ENCODE results near the gene AKR1C3. TPM values are rescaled to one million over a fixed set of nuclear protein-coding genes. Genes with fewer than 3 reads are reported as not detected.
"Not testable (repeated sequence)": the region's sequence is repeated elsewhere in the genome, so short reads cannot be mapped to it uniquely, and the experiment has no call there.

AKR1C3 gene
- total and polyA plus RNA-seq, 7 experiments from 2014 or later, result 2.9 to 22.8 (median 6.1) TPM

DNA sequence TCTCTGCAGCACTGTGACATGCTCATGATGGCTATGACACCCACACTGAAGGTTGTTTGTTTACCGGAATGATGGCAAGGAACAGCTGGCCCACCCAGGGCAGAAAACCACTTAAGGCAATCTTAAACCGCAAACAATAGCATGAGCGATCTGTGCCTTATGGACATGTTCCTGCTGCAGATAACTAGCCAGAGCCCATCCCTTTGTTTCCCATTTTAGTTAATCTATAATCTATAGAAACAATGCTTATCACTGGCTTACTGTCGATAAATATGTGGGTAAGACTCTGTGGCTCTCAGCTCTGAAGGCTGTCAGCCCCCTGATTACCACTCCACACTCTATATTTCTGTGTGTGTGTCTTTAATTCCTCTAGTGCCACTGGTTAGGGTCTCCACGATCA lies 25.8 kb downstream of the AKR1C3 start:
- peaks cover 0 to 10% (median 4%) of the 10 kb centered on the region in 11 donors for H3K9me3 Mint-ChIP-seq
- H3K27ac ChIP-seq (ENCODE audit: low read depth, low read length); CTCF ChIA-PET; H3K4me1 Mint-ChIP-seq; DNase-seq; H3K36me3 ChIP-seq (ENCODE audit: control insufficient read depth in 2 of 3, insufficient read depth in 3 of 3, low read length in 3 of 3); H3K4me1 ChIP-seq (ENCODE audit: control insufficient read depth in 2 of 2, insufficient read depth in 2 of 2, low read length in 2 of 2); H3K27ac Mint-ChIP-seq; H3K36me3 Mint-ChIP-seq; H3K4me3 ChIP-seq (ENCODE audit: low read length); H3K4me3 Mint-ChIP-seq; ATAC-seq; H3K9me3 ChIP-seq (ENCODE audit: control insufficient read depth in 2 of 3, low read length in 3 of 3); H3K27me3 ChIP-seq (ENCODE audit: control insufficient read depth in 2 of 2, insufficient read depth in 2 of 2, low read length in 2 of 2); POLR2A ChIA-PET; intact Hi-C loops (cut with micrococcal nuclease): not testable (repeated sequence)
- H3K27me3 Mint-ChIP-seq, result peaks cover 0 to 21% (median 5%) of the 10 kb centered on the region in 5 donors

DNA sequence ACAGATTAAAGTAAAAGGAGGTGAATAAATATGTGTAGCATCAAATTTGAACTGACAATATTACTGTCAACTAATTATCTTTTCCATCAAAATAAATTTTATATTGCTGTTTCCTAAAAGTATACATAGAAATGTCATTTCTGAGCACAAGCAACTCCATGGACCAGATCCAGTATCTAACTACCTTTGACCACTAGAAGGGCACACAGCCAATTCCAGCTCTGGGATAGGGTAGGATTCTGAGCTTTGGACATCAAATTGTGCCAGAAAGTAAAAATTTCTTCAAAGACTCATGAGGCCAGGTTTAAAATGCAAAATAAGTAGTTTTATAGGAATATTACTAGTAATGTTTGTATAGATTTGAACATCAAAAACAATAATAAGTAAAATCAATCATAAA lies 29.7 kb downstream of the AKR1C3 start:
- no peaks in the 10 kb centered on the region for H3K27me3 ChIP-seq (ENCODE audit: control insufficient read depth in 2 of 2, insufficient read depth in 2 of 2, low read length in 2 of 2)
- H3K36me3 Mint-ChIP-seq, result peaks cover 0 to 7% (median 0%) of the 10 kb centered on the region in 5 donors
- no peak overlapping the region for H3K4me3 Mint-ChIP-seq
- no peaks in the 10 kb centered on the region for H3K9me3 ChIP-seq (ENCODE audit: control insufficient read depth in 2 of 3, low read length in 3 of 3)
- H3K27me3 Mint-ChIP-seq, result peaks cover 0 to 24% (median 9%) of the 10 kb centered on the region in 5 donors
- H3K4me1 ChIP-seq (ENCODE audit: control insufficient read depth in 2 of 2, insufficient read depth in 2 of 2, low read length in 2 of 2), result no peaks in the 10 kb centered on the region
- ChIA-PET POLR2A (no interaction called here), CTCF (no interaction called here)
- intact Hi-C loops (cut with micrococcal nuclease), result no loop called here
- H3K4me1 Mint-ChIP-seq, result no peaks in the 10 kb centered on the region
- DNase-seq, result no peak
- no peak for ATAC-seq
- peaks cover 2 to 27% (median 8%) of the 10 kb centered on the region in 11 donors for H3K9me3 Mint-ChIP-seq
- H3K27ac Mint-ChIP-seq, result no peak overlapping the region
- no peaks in the 10 kb centered on the region for H3K36me3 ChIP-seq (ENCODE audit: control insufficient read depth in 2 of 3, insufficient read depth in 3 of 3, low read length in 3 of 3)
- no peak overlapping the region for H3K27ac ChIP-seq (ENCODE audit: low read depth, low read length)
- no peak overlapping the region for H3K4me3 ChIP-seq (ENCODE audit: low read length)

DNA sequence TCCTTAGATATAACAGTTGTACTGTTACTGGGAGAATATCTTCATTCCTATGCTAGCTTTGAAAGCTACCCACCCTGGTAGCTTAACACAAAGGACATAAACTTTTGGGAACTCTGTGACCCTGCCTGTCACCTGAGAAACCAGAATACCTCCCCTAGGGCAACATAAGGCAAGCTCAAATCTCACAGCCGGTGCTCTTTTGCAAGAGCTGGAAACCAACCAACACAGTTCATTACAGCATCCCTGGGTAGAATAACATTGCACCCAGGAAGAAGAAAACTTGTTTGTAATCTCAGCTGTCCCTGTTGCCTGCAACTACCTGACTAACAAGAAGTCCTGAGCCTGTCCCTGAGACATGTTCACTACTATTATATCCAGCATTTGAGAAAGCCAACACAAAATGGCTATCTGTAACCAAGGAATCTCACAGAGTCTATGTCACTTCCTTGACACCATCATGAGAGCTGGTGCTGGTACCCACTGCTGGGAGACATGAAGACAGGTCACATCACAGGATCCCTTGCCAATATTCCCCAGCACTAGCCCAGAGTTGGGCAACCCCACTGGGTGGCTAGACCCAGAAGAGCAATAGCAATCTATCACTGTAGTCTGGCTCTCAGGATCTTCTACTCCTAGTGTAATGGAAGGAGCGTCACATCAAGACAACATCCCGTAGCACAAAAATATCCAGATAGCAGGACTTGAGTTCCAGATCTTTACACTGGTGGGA lies 31.3 kb downstream of the AKR1C3 start:
- H3K27ac Mint-ChIP-seq, result no peak overlapping the region
- CTCF ChIA-PET, result no interaction called here

DNA sequence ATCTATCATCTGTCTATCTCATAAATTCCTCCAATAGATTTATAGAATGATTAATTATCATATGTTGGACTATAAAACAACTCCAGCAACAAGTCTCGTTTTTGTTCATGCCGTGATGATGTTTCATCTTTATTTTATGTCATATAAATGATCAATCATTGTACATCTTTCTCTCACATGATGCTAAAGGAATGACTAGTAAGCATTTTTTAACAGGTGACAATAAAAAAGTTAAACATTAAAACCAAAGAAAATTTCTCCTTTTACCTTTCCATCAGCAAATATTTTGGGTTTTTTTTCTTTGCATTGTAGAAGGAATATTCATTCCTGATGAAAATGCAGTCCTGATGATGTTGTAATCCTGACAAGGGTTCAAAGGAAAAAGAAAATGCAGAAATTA lies 41.4 kb downstream of the AKR1C3 start:
- no peak for ATAC-seq
- H3K36me3 Mint-ChIP-seq, result peaks cover 0 to 10% (median 9%) of the 10 kb centered on the region in 5 donors
- POLR2A ChIA-PET, result no interaction called here
- H3K27ac ChIP-seq (ENCODE audit: low read depth, low read length), result no peak overlapping the region
- CTCF ChIA-PET, result no interaction called here
- no peaks in the 10 kb centered on the region for H3K4me1 Mint-ChIP-seq
- intact Hi-C loops (cut with micrococcal nuclease), result no loop called here
- H3K4me1 ChIP-seq (ENCODE audit: control insufficient read depth in 2 of 2, insufficient read depth in 2 of 2, low read length in 2 of 2), result no peaks in the 10 kb centered on the region
- H3K27me3 Mint-ChIP-seq, result peaks cover 0 to 10% (median 0%) of the 10 kb centered on the region in 5 donors
- no peaks in the 10 kb centered on the region for H3K36me3 ChIP-seq (ENCODE audit: control insufficient read depth in 2 of 3, insufficient read depth in 3 of 3, low read length in 3 of 3)
- peaks cover 3 to 6% (median 4%) of the 10 kb centered on the region in 3 experiments for H3K9me3 ChIP-seq (ENCODE audit: control insufficient read depth in 2 of 3, low read length in 3 of 3)
- H3K27ac Mint-ChIP-seq, result no peak overlapping the region
- no peak overlapping the region for H3K4me3 ChIP-seq (ENCODE audit: low read length)
- H3K9me3 Mint-ChIP-seq, result peaks cover 7 to 52% (median 25%) of the 10 kb centered on the region in 11 donors
- no peak for DNase-seq
- no peaks in the 10 kb centered on the region for H3K27me3 ChIP-seq (ENCODE audit: control insufficient read depth in 2 of 2, insufficient read depth in 2 of 2, low read length in 2 of 2)
- no peak overlapping the region for H3K4me3 Mint-ChIP-seq

More for the DNA sequence above, 31.3 kb downstream of the AKR1C3 start:
- Histone ChIP-seq H3K27ac (ENCODE audit: low read depth, low read length) (no peak overlapping the region), H3K36me3 (ENCODE audit: control insufficient read depth in 2 of 3, insufficient read depth in 3 of 3, low read length in 3 of 3) (no peaks in the 10 kb centered on the region), H3K4me1 (ENCODE audit: control insufficient read depth in 2 of 2, insufficient read depth in 2 of 2, low read length in 2 of 2) (no peaks in the 10 kb centered on the region), H3K4me3 (ENCODE audit: low read length) (no peak overlapping the region), H3K9me3 (ENCODE audit: control insufficient read depth in 2 of 3, low read length in 3 of 3) (no peaks in the 10 kb centered on the region), H3K27me3 (ENCODE audit: control insufficient read depth in 2 of 2, insufficient read depth in 2 of 2, low read length in 2 of 2) (no peaks in the 10 kb centered on the region)
- Mint-ChIP-seq H3K27me3 (peaks cover 4 to 24% (median 9%) of the 10 kb centered on the region in 5 donors), H3K36me3 (peaks cover 0 to 7% (median 0%) of the 10 kb centered on the region in 5 donors), H3K9me3 (peaks cover 0 to 26% (median 7%) of the 10 kb centered on the region in 11 donors), H3K4me1 (no peaks in the 10 kb centered on the region), H3K4me3 (no peak overlapping the region)
- DNase-seq, result no peak
- intact Hi-C loops (cut with micrococcal nuclease), result no loop called here
- ATAC-seq, result no peak
- POLR2A ChIA-PET, result no interaction called here

DNA sequence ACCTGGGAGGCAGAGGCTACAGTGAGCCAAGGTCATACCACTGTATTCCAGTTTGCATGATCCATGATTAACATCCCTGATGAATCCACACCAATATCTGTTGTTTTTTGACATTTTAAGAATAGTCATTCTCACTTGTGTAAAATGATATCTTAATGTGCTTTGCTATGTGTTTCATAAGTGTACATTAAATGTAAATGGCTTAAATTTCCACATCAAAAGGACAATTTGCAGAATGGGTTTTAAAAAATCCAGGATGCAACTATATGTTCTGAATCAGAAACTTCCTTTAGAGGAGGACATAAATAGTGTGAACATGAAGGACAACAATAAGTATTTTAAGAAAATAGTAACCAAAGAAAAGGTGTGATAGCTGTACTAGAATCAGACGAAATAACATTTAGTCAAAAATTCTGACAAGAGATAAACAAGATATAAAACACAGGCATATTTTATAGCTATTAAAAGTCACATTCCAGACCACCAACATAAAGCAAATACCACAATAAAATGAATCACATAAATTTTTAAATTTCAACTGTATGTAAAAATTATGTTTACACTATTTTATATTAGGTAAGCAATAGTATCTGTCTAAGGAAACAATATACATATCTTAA lies 42.4 kb downstream of the AKR1C3 start:
- intact Hi-C loops (cut with micrococcal nuclease), result no loop called here

DNA sequence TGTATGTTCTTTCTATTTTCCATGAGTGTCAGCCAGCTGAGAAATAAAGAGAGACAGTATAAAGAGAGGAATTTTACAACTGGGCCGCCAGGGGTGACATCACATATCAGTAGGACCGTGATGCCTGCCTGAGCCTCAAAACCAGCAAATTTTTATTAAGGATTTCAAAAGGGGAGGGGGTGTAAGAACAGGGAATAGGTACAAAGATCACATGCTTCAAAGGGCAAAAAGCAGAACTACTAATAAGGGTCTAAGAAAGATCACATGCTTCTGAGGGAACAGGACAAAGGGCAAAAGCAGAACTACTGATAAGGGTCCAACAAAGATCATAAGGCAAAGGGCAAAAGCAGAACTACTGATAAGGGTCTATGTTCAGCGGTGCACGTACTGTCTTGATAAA lies 43.5 kb downstream of the AKR1C3 start:
- ATAC-seq; H3K9me3 ChIP-seq (ENCODE audit: control insufficient read depth in 2 of 3, low read length in 3 of 3); H3K4me3 Mint-ChIP-seq; H3K4me1 ChIP-seq (ENCODE audit: control insufficient read depth in 2 of 2, insufficient read depth in 2 of 2, low read length in 2 of 2); intact Hi-C loops (cut with micrococcal nuclease); CTCF ChIA-PET; H3K27ac ChIP-seq (ENCODE audit: low read depth, low read length); H3K36me3 Mint-ChIP-seq; POLR2A ChIA-PET; H3K4me3 ChIP-seq (ENCODE audit: low read length); H3K4me1 Mint-ChIP-seq; H3K27me3 ChIP-seq (ENCODE audit: control insufficient read depth in 2 of 2, insufficient read depth in 2 of 2, low read length in 2 of 2); DNase-seq; H3K27ac Mint-ChIP-seq; H3K27me3 Mint-ChIP-seq; H3K36me3 ChIP-seq (ENCODE audit: control insufficient read depth in 2 of 3, insufficient read depth in 3 of 3, low read length in 3 of 3): not testable (repeated sequence)
- peaks cover 7 to 52% (median 25%) of the 10 kb centered on the region in 11 donors for H3K9me3 Mint-ChIP-seq

More for the DNA sequence above, 42.4 kb downstream of the AKR1C3 start:
- H3K27ac Mint-ChIP-seq, result no peak overlapping the region
- peaks cover 0 to 10% (median 0%) of the 10 kb centered on the region in 5 donors for H3K27me3 Mint-ChIP-seq
- no peak overlapping the region for H3K4me3 ChIP-seq (ENCODE audit: low read length)
- H3K4me3 Mint-ChIP-seq, result no peak overlapping the region
- CTCF ChIA-PET, result no interaction called here
- H3K9me3 Mint-ChIP-seq, result peaks cover 7 to 52% (median 25%) of the 10 kb centered on the region in 11 donors
- H3K27me3 ChIP-seq (ENCODE audit: control insufficient read depth in 2 of 2, insufficient read depth in 2 of 2, low read length in 2 of 2), result no peaks in the 10 kb centered on the region
- POLR2A ChIA-PET, result no interaction called here
- no peaks in the 10 kb centered on the region for H3K4me1 ChIP-seq (ENCODE audit: control insufficient read depth in 2 of 2, insufficient read depth in 2 of 2, low read length in 2 of 2)
- no peak overlapping the region for H3K27ac ChIP-seq (ENCODE audit: low read depth, low read length)
- H3K9me3 ChIP-seq (ENCODE audit: control insufficient read depth in 2 of 3, low read length in 3 of 3), result peaks cover 3 to 6% (median 4%) of the 10 kb centered on the region in 3 experiments
- peaks cover 0 to 10% (median 9%) of the 10 kb centered on the region in 5 donors for H3K36me3 Mint-ChIP-seq
- H3K36me3 ChIP-seq (ENCODE audit: control insufficient read depth in 2 of 3, insufficient read depth in 3 of 3, low read length in 3 of 3), result no peaks in the 10 kb centered on the region
- no peak for ATAC-seq
- DNase-seq, result no peak
- no peaks in the 10 kb centered on the region for H3K4me1 Mint-ChIP-seq

DNA sequence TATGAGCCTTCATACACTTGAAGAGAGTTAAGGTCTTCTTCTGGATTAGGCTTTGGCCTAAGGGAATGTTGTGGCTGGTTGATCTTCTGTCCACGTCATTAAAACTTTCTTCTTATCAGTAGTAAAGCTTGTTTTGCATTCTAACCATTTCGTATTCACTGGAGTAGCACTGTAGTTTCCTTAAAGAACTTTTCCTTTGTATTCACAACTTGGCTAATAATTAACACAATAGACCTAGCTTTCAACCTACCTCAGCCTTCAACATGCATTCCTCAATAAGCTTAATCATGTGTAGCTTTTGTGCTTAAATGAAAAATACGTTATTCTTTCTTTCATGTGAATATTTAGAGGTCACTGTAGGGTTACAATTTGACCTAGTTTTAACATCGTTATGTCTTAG lies 48.0 kb downstream of the AKR1C3 start:
- Histone ChIP-seq H3K9me3 (ENCODE audit: control insufficient read depth in 2 of 3, low read length in 3 of 3) (no peaks in the 10 kb centered on the region), H3K27ac (ENCODE audit: low read depth, low read length) (no peak overlapping the region), H3K4me3 (ENCODE audit: low read length) (no peak overlapping the region), H3K27me3 (ENCODE audit: control insufficient read depth in 2 of 2, insufficient read depth in 2 of 2, low read length in 2 of 2) (no peaks in the 10 kb centered on the region), H3K36me3 (ENCODE audit: control insufficient read depth in 2 of 3, insufficient read depth in 3 of 3, low read length in 3 of 3) (no peaks in the 10 kb centered on the region), H3K4me1 (ENCODE audit: control insufficient read depth in 2 of 2, insufficient read depth in 2 of 2, low read length in 2 of 2) (no peaks in the 10 kb centered on the region)
- Mint-ChIP-seq H3K36me3 (peaks cover 0 to 7% (median 6%) of the 10 kb centered on the region in 5 donors), H3K4me1 (no peaks in the 10 kb centered on the region), H3K27me3 (peaks cover 0 to 10% (median 0%) of the 10 kb centered on the region in 5 donors), H3K9me3 (peaks cover 5 to 27% (median 18%) of the 10 kb centered on the region in 11 donors), H3K27ac (no peak overlapping the region), H3K4me3 (no peak overlapping the region)
- intact Hi-C loops (cut with micrococcal nuclease), result no loop called here
- DNase-seq (no peak), ATAC-seq (no peak)
- ChIA-PET CTCF (no interaction called here), POLR2A (no interaction called here)
